OCI-LY3 (cell line): ENCODE measurements around the gene PDCD11.

Experiments
- EZH2phosphoT487 ChIP-seq: fragments of 200-600 bp; shearing (Covaris generic); IDR thresholded peaks from 2 replicates; pipeline ENCODE4 v1.6.1; 2018; ENCODE audit warnings: antibody characterized with exemption, mixed run types, low read depth
- TF ChIP-seq, protein P1 (sequence below): fragments of 200-600, 300-600 bp; sonication (generic); IDR thresholded peaks from 2 replicates; pipeline ENCODE4 v1.5.1; 2014; ENCODE audit warnings: antibody characterized with exemption, low read length, low read depth

DNA sequence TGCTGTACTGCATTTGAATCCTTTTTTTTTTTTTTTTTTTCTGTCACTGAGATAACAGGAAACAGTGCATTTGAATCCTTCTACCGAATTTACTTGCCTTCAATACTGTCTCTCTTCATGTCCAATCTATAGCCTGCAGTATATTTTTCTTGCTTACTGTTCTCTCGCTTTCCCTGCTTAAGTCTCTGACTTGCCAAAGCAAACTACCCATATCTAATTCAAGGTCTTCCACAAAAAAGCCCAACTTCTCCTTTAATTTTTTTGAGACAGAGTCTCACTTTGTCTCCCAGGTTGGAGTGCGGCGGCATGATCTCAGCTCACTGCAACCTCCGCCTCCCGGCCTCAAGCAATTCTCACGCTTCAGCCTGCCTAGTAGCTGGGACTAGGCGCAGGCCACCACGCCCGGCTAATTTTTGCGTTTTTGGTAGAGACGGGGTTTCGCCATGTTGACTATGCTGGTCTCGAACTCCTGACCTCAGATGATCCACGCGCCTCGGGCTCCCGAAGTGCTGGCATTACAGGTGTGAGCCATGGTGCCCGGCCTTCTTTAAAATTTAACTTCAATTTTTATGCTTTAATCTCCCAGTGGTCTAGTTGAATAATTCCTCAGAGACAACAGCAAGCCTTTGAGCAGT, 882 bp downstream of the PDCD11 start:
- TF ChIP-seq, protein P1, sequence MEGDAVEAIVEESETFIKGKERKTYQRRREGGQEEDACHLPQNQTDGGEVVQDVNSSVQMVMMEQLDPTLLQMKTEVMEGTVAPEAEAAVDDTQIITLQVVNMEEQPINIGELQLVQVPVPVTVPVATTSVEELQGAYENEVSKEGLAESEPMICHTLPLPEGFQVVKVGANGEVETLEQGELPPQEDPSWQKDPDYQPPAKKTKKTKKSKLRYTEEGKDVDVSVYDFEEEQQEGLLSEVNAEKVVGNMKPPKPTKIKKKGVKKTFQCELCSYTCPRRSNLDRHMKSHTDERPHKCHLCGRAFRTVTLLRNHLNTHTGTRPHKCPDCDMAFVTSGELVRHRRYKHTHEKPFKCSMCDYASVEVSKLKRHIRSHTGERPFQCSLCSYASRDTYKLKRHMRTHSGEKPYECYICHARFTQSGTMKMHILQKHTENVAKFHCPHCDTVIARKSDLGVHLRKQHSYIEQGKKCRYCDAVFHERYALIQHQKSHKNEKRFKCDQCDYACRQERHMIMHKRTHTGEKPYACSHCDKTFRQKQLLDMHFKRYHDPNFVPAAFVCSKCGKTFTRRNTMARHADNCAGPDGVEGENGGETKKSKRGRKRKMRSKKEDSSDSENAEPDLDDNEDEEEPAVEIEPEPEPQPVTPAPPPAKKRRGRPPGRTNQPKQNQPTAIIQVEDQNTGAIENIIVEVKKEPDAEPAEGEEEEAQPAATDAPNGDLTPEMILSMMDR: no peak
- no peak for TF ChIP-seq EZH2phosphoT487
